GM18951 (cell line): ENCODE data around the gene ATP6V0E2.
"Not testable (repeated sequence)": the region's sequence is repeated elsewhere in the genome, so short reads cannot be mapped to it uniquely, and the experiment has no call there.

Experiments
- POLR2A ChIP-seq: IDR thresholded peaks from 4 replicates; pipeline ENCODE4 v1.6.1; 2011; ENCODE audit warnings: mild to moderate bottlenecking; ENCODE audit not compliant: insufficient read length, insufficient read depth; ENCODE audit errors: extremely low read depth
- in situ Hi-C: fragments of 300-500 bp; cut with MboI; formaldehyde crosslinking; loops from one replicate; pipeline ENCODE4 v1.12.0; 2022; ENCODE audit warnings: low sequenced_read_pairs, mixed read lengths, inconsistent platforms; ENCODE audit not compliant: unreplicated experiment

Gene ATP6V0E2

GRCh38 chr7:149873074-149873969 is at the start of gene ATP6V0E2:
Gene ATP6V0E2, plus strand, starts transcription at chr7:149873969. Its CDS starts 97 bp downstream, at chr7:149874066.
- in situ Hi-C loops = no loop called here
- TF ChIP-seq POLR2A = no peak

GRCh38 chr7:149824301-149824741 is 49.4 kb upstream of the ATP6V0E2 start:
- no peak for TF ChIP-seq POLR2A
- in situ Hi-C loops = no loop called here

GRCh38 chr7:149824748-149825566 is 48.8 kb upstream of the ATP6V0E2 start:
- in situ Hi-C loops = no loop called here
- no peak for TF ChIP-seq POLR2A

- in situ Hi-C loops = no loop called here
- TF ChIP-seq POLR2A = no peak
Measured at GRCh38 chr7:149825567-149826343, 48.0 kb upstream of the ATP6V0E2 start.

- no peak for TF ChIP-seq POLR2A
- in situ Hi-C loops = no loop called here
Measured at GRCh38 chr7:149826344-149827088, 47.3 kb upstream of the ATP6V0E2 start.

- in situ Hi-C loops = no loop called here
- no peak for TF ChIP-seq POLR2A
Measured at GRCh38 chr7:149827089-149827981, 46.4 kb upstream of the ATP6V0E2 start.

GRCh38 chr7:149828357-149829309 is 45.1 kb upstream of the ATP6V0E2 start:
- in situ Hi-C loops = no loop called here
- TF ChIP-seq POLR2A = no peak

- in situ Hi-C loops = not testable (repeated sequence)
Measured at GRCh38 chr7:149830527-149830926, 43.2 kb upstream of the ATP6V0E2 start.

- in situ Hi-C loops = no loop called here
- TF ChIP-seq POLR2A = no peak
Measured at GRCh38 chr7:149830997-149831740, 42.6 kb upstream of the ATP6V0E2 start.

- in situ Hi-C loops = no loop called here
Measured at GRCh38 chr7:149831741-149832219, 42.0 kb upstream of the ATP6V0E2 start.

More at GRCh38 chr7:149831741-149832219, 42.0 kb upstream of the ATP6V0E2 start:
- no peak for TF ChIP-seq POLR2A
